Glutamatergic neuron (in vitro differentiated cells): ENCODE data around the gene ITPK1. TPM values are rescaled to one million over a fixed set of nuclear protein-coding genes. Genes with fewer than 3 reads are reported as not detected.

Source experiments
- DNase-seq: peaks from one replicate; pipeline ENCODE4 v3.0.0; 2022
- H3K27ac Mint-ChIP-seq: one replicate; pipeline ENCODE4 v1.8.0; 2020; ENCODE audit warnings: mild to moderate bottlenecking, mixed read lengths, inconsistent platforms; ENCODE audit not compliant: unreplicated experiment
- H3K27me3 Mint-ChIP-seq: one replicate; pipeline ENCODE4 v1.8.0; 2020; ENCODE audit warnings: mild to moderate bottlenecking, moderate library complexity, mixed read lengths, inconsistent platforms; ENCODE audit not compliant: unreplicated experiment
- H3K36me3 Mint-ChIP-seq: one replicate; pipeline ENCODE4 v1.8.0; 2020; ENCODE audit warnings: mild to moderate bottlenecking, mixed read lengths, inconsistent platforms; ENCODE audit not compliant: unreplicated experiment
- H3K4me1 Mint-ChIP-seq: one replicate; pipeline ENCODE4 v1.8.0; 2020; ENCODE audit warnings: mild to moderate bottlenecking, low read depth, mixed read lengths, inconsistent platforms; ENCODE audit not compliant: unreplicated experiment
- H3K4me3 Mint-ChIP-seq: one replicate; pipeline ENCODE4 v1.8.0; 2020; ENCODE audit warnings: mild to moderate bottlenecking, mixed read lengths, inconsistent platforms; ENCODE audit not compliant: unreplicated experiment
- H3K9me3 Mint-ChIP-seq: one replicate; pipeline ENCODE4 v1.8.0; 2020; ENCODE audit warnings: mild to moderate bottlenecking, moderate library complexity, mixed read lengths, inconsistent platforms; ENCODE audit not compliant: unreplicated experiment
- total RNA-seq: library from RNA; stranded (reverse); fragmentation: NEBNext Ultra II Directional; extraction: Animal tissue kit (Norgen Biotek cat#: 25700); gene quantifications from one replicate; pipeline ENCODE4 v1.2.1, GENCODE V29; 2021; ENCODE audit not compliant: unreplicated experiment
- TF ChIP-seq, protein P1 (sequence below): fragments of 200-600 bp; sonication (generic); IDR thresholded peaks from one replicate; pipeline ENCODE4 v1.5.0; 2021; ENCODE audit not compliant: partially characterized antibody, unreplicated experiment

The ITPK1 gene
- total RNA-seq, 1 donor from 2014 or later, result 132 TPM

DNA sequence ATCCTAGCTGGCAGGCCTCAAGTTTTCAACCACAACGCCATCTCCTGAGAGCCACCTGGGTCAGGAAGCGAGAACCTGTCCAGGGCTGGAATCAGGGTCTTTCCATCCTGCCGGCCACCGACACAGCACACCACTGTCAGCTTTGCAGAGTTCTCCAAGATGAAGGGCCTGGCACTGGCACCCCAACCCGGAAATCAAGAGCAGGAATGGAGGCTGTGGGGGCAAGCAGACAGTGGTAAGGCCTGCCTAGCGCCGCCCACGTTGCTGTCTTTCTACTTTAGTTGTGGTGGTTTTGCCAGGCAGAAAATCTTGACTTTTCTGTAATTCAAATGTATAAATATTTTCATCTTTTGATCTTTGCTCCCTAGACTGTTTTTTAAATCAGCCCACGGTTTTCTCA lies 90.7 kb downstream of the ITPK1 start:
- peaks cover 6% of the 10 kb centered on the region for H3K27me3 Mint-ChIP-seq
- peaks cover 47% of the 10 kb centered on the region for H3K4me1 Mint-ChIP-seq
- no peaks in the 10 kb centered on the region for H3K36me3 Mint-ChIP-seq
- TF ChIP-seq, protein P1, sequence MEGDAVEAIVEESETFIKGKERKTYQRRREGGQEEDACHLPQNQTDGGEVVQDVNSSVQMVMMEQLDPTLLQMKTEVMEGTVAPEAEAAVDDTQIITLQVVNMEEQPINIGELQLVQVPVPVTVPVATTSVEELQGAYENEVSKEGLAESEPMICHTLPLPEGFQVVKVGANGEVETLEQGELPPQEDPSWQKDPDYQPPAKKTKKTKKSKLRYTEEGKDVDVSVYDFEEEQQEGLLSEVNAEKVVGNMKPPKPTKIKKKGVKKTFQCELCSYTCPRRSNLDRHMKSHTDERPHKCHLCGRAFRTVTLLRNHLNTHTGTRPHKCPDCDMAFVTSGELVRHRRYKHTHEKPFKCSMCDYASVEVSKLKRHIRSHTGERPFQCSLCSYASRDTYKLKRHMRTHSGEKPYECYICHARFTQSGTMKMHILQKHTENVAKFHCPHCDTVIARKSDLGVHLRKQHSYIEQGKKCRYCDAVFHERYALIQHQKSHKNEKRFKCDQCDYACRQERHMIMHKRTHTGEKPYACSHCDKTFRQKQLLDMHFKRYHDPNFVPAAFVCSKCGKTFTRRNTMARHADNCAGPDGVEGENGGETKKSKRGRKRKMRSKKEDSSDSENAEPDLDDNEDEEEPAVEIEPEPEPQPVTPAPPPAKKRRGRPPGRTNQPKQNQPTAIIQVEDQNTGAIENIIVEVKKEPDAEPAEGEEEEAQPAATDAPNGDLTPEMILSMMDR, result no peak
- H3K4me3 Mint-ChIP-seq, result no peak overlapping the region
- DNase-seq, result no peak
- peaks cover 16% of the 10 kb centered on the region for H3K9me3 Mint-ChIP-seq
- H3K27ac Mint-ChIP-seq, result no peak overlapping the region

DNA sequence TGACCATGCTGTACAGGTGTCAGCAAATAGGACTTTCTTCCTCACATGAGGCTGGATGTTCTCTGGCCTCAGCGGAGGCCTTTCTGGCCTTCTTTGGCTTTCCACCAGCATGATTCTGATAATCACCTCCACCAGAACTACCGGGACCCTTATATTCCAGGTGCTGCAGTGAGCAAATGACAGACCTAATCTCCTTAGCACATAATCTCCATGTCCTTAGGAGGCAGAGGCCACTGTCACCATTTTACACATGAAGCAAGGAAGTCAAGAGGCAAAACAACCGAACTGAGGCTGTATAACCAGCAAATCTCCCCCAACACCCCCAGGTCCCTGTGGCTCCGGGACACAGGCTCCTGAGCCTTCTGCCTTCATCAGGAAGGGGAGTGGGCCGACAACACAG lies 91.2 kb downstream of the ITPK1 start:
- TF ChIP-seq, protein P1, result no peak
- Mint-ChIP-seq H3K27ac (peak overlapping the region; percentile 87), H3K4me3 (no peak overlapping the region), H3K36me3 (no peaks in the 10 kb centered on the region), H3K27me3 (peaks cover 6% of the 10 kb centered on the region), H3K9me3 (peaks cover 16% of the 10 kb centered on the region), H3K4me1 (peaks cover 47% of the 10 kb centered on the region)
- DNase-seq, result no peak

DNA sequence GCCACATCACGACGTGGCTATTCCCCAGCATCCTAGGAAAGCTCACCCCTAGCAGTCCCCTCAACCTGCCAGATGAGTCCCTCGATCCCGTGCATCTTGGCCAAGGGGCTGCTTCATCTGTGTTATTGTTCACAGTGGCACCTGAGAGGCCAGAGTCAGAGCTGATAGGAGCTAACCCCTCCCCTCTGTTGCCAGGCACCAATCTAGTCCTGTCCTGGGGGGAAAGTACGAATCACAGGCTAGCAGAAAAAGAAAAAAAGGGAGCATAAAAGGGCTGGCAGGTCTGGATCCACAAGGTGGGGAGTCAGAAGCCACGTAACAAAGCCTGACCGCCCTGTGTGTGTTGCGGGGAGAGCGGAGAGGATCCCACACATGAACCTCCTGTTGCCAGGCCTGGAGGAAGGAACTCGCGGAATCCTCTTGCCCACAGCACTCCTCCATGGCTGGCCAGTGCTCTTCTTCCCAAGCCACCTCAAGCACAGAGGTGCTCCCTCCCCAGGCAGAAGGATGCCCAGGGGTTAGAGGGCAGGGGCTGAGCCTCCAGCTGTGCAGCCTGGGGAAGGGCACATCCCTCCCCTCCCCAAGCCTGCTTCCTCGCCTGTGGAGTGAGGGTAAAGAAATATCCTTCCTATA lies 91.8 kb downstream of the ITPK1 start:
- H3K9me3 Mint-ChIP-seq, result peaks cover 16% of the 10 kb centered on the region
- TF ChIP-seq, protein P1, result no peak
- peak overlapping the region; percentile 87 for H3K27ac Mint-ChIP-seq
- DNase-seq, result no peak
- H3K4me1 Mint-ChIP-seq, result peaks cover 50% of the 10 kb centered on the region
- peak overlapping the region; percentile 20 for H3K4me3 Mint-ChIP-seq
- H3K36me3 Mint-ChIP-seq, result no peaks in the 10 kb centered on the region
- H3K27me3 Mint-ChIP-seq, result peaks cover 6% of the 10 kb centered on the region

DNA sequence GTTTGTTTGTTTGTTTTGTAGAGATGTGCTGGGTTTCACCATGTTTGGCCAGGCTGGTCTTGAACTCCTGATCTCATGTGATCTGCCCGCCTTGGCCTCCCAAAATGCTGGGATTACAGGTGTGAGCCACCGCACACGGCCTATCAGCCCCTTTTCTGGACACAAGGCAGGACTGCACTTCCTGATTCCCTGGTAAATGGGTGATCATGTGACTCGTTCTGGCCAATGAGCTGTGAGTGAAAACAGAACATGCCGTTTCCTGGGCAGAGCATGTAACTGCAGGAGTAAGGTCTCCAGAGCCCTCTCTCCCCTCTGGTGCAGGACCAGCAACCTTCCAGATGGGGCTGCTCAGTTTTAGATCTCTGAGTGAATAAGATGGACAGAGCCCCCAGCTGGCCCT lies 92.7 kb downstream of the ITPK1 start:
- DNase-seq, result peak; percentile 65
- peak overlapping the region; percentile 57 for H3K4me3 Mint-ChIP-seq
- peaks cover 58% of the 10 kb centered on the region for H3K4me1 Mint-ChIP-seq
- peaks cover 9% of the 10 kb centered on the region for H3K27me3 Mint-ChIP-seq
- peak overlapping the region; percentile 87 for H3K27ac Mint-ChIP-seq
- TF ChIP-seq, protein P1, result no peak
- peaks cover 18% of the 10 kb centered on the region for H3K9me3 Mint-ChIP-seq
- no peaks in the 10 kb centered on the region for H3K36me3 Mint-ChIP-seq

DNA sequence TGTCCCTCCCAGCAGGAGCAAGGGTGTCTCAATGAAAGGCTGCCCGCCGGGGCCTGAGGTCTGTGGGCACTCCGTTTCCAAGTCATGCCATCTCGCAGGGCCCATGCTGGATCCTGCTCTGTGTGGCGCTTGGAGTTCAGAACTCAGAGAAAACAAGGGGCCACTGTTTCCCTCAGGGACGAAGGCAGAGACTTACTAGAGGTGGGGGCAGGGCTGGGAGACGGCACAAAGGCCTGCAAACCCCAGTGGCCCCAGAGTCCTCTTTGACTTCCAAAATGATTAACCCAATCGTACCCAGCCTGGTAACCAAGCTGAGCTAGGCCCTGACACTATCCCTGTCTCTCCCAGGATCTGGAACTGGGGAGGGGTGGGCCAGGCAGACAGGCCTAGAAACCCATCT lies 95.8 kb downstream of the ITPK1 start:
- peak overlapping the region; percentile 28 for H3K4me3 Mint-ChIP-seq
- TF ChIP-seq, protein P1, result no peak
- peaks cover 53% of the 10 kb centered on the region for H3K4me1 Mint-ChIP-seq
- peaks cover 17% of the 10 kb centered on the region for H3K27me3 Mint-ChIP-seq
- DNase-seq, result no peak
- H3K9me3 Mint-ChIP-seq, result peaks cover 28% of the 10 kb centered on the region
- H3K27ac Mint-ChIP-seq, result no peak overlapping the region
- H3K36me3 Mint-ChIP-seq, result no peaks in the 10 kb centered on the region
